Measurements from ENCODE around the gene MEX3C.
A peak's percentile ranks its signal among the peaks of the same experiment; 100 is the strongest.

MEX3C gene

DNA sequence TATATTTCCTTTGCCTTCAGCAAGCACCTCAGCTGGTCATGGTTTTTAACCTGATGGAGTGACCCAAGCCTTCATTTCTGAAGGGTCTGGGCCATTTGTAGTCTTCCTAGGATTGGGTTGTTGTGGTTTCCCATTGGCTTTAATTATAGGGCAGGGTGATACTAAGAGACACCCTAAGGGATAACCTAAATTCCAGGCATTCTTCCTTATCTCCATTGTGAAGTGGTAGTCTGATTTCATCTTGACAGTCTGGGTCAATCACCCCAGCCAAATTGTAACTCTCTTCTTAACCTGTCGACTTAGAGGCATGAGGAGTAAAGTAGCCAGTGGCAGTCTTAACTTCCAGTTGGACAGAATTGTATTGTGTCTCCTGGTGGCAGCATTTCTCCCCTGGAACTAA, 30.2 kb upstream of the MEX3C start:
- H3K4me3 ChIP-seq (ENCODE audit: low read depth, low read length) = no peak overlapping the region
- no peak for DNase-seq (ENCODE audit: low read depth)
- TF ChIP-seq, protein P1, sequence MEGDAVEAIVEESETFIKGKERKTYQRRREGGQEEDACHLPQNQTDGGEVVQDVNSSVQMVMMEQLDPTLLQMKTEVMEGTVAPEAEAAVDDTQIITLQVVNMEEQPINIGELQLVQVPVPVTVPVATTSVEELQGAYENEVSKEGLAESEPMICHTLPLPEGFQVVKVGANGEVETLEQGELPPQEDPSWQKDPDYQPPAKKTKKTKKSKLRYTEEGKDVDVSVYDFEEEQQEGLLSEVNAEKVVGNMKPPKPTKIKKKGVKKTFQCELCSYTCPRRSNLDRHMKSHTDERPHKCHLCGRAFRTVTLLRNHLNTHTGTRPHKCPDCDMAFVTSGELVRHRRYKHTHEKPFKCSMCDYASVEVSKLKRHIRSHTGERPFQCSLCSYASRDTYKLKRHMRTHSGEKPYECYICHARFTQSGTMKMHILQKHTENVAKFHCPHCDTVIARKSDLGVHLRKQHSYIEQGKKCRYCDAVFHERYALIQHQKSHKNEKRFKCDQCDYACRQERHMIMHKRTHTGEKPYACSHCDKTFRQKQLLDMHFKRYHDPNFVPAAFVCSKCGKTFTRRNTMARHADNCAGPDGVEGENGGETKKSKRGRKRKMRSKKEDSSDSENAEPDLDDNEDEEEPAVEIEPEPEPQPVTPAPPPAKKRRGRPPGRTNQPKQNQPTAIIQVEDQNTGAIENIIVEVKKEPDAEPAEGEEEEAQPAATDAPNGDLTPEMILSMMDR (IDR thresholded peaks at IDR 0.05; ENCODE audit: control insufficient read depth, extremely low read depth, insufficient read depth) = no peak

DNA sequence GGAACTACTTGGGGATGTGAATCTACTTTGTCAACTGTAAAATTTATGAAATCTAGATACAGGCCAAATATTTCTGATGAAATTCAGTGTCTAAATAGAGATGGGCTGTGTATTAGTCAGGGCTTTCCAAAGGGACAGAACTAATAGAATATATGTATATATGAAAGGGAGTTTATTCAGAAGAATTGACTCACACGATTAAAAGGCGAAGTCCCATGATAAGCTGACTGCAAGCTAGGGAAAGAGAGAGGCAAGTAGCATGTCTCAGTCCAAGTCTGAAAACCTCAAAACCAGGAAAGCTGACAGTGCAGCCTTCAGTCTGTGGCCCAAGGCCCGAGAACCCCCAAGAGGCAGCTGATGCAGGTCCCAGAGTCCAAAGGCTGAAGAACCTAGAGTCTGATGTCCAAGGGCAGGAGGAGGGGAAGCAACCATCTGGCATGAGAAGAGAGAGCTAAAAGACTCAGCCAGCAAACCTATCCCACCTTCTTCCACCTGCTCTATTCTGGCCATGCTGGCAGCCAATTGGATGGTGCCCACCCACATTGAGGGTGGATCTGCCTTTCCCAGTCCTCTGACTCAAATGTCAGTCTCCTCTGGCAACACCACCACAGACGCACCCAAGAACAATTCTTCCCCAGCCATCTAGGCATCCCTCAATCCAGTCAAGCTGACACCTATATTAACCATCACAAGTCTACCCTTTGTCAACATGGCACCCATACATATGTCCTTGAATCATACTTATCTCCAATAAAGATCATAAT, 29.3 kb upstream of the MEX3C start:
- no peak overlapping the region for H3K4me3 ChIP-seq (ENCODE audit: low read depth, low read length)
- TF ChIP-seq, protein P1 (IDR thresholded peaks at IDR 0.05; ENCODE audit: control insufficient read depth, extremely low read depth, insufficient read depth) = no peak
- no peak for DNase-seq (ENCODE audit: low read depth)

DNA sequence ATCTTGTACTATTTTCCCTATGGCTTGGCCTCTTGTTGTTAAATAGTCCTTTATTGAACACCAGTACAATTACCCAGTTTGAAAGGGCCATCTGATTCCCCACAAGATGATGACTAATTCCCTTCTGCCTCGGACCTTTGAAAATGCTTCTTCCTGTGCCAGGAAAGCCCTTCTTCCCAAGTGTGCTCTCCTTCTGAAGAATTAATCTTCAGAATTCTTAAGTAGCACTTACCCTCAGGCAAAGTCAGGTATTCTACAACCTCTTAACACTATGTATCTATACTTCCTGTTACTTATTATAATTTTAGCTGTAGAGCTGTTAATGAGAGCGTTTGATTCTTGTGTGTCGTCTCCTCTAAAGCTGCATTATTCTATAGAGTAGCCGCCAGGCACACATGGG, 28.6 kb upstream of the MEX3C start:
- H3K4me3 ChIP-seq (ENCODE audit: low read depth, low read length) = no peak overlapping the region
- no peak for DNase-seq (ENCODE audit: low read depth)
- TF ChIP-seq, protein P1 (IDR thresholded peaks at IDR 0.05; ENCODE audit: control insufficient read depth, extremely low read depth, insufficient read depth) = no peak

DNA sequence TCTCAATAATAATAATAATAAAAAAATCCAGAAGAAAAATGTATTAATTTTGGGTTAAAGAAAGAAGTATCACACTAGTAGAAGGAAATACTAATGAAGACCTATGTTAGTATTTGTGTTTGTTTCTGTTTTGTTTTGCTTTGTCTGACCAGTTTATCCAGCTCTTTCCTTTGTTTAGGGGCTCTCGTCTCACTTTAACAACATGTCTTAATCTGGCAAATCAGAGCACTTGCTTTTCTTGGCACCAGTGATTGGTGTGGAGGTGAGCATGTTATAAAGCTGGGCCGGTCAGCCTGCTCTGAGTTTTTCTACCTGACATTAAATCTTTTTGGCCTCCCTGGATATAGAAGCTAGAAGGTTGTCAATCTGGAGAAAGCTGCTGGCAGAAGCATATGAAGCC, 15.1 kb upstream of the MEX3C start:
- H3K4me3 ChIP-seq (ENCODE audit: low read depth, low read length) = no peak overlapping the region
- DNase-seq (ENCODE audit: low read depth) = peak; percentile 59
- TF ChIP-seq, protein P1 (IDR thresholded peaks at IDR 0.05; ENCODE audit: control insufficient read depth, extremely low read depth, insufficient read depth) = no peak

DNA sequence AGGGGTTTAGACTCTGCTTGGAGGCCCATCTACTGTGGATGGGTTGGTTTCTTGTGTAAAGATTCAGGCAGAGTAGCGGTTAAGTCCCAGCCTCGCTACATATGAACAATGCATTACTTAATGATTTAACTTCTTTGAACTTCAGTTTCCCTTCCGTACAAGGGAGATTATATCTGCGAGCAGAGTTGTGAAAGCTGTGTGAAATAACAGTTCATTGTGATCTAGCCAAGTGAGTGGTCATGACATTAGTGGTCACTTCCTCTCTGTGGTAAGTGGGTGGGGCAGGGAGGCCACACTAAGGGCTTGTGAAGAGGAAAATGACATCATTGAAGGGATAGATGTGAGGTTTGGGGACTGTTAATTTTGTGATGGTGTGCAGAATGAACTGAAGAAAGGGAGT, 14.1 kb upstream of the MEX3C start:
- DNase-seq (ENCODE audit: low read depth) = no peak
- TF ChIP-seq, protein P1 (IDR thresholded peaks at IDR 0.05; ENCODE audit: control insufficient read depth, extremely low read depth, insufficient read depth) = no peak

DNA sequence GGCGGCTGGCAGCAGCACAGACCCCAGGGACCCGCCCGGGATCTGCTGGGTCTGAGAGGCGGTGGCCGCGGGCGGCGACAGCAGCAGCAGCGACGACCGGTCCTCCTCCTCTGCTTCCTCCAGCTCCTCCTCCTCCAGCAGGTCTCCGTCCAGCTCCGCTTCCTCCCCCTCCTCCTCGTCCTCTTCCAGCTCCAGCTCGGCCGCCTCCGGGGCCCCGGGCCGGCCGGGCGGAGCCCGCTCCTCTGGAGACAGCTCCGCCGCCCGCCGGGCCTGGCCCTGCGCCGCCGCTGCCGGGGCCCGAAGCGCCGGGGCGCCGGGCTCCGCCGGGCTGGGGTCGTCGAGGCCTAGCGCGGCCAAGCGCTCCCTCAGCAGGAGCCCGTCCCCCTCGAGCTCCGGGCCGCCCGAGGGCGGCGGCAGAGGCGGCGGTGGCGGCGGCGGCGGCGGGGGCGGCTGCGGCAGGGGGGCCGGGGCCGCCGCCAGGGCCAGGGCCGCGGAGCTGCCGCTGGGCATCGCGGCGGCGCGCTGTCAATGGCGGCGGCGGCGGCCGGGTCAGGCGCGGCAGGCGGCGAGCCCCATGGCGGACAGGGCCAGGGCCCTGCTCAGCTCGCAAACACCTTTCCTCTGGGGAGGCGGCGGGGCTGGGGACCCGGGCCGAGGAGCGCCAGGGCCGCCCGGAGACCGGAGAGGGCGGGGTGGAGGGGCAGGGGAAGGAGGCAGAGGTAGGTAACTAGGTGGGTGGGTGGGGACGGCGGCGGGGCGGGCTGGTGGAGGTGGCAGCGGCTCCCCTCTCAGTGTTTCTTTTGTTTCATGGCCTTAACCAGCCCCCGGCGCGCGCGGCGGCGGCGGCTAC, 445 bp downstream of the MEX3C start:
- peak overlapping the region; percentile 90 for H3K4me3 ChIP-seq (ENCODE audit: low read depth, low read length)
- TF ChIP-seq, protein P1 (IDR thresholded peaks at IDR 0.05; ENCODE audit: control insufficient read depth, extremely low read depth, insufficient read depth) = no peak
- peak; percentile 33 for DNase-seq (ENCODE audit: low read depth)

More for the DNA sequence above, 14.1 kb upstream of the MEX3C start:
- no peak overlapping the region for H3K4me3 ChIP-seq (ENCODE audit: low read depth, low read length)

Measured in LNCaP clone FGC (cell line).